Measurements from ENCODE around the gene LMTK3. TPM values are rescaled to one million over a fixed set of nuclear protein-coding genes. Genes with fewer than 3 reads are reported as not detected.
"Not testable (repeated sequence)": the region's sequence is repeated elsewhere in the genome, so short reads cannot be mapped to it uniquely, and the experiment has no call there.

LMTK3 gene
- total RNA-seq, 1 donor from 2014 or later = 0.32 TPM

GRCh38 chr19:48524732-48525131 is 13.1 kb upstream of the LMTK3 start:
- DNase-seq (ENCODE audit: extremely low spot score, unreplicated experiment) = no peak
- Mint-ChIP-seq H3K27me3 (ENCODE audit: unreplicated experiment) (peaks cover 4% of the 10 kb centered on the region), H3K4me3 (ENCODE audit: unreplicated experiment) (no peak overlapping the region), H3K9me3 (ENCODE audit: unreplicated experiment) (peaks cover 16% of the 10 kb centered on the region), H3K27ac (ENCODE audit: unreplicated experiment) (no peak overlapping the region), H3K36me3 (ENCODE audit: unreplicated experiment) (peaks cover 2% of the 10 kb centered on the region), H3K4me1 (ENCODE audit: unreplicated experiment) (no peaks in the 10 kb centered on the region)
- TF ChIP-seq CTCF (IDR thresholded peaks at IDR 0.05) = no peak

- Mint-ChIP-seq H3K4me3 (ENCODE audit: unreplicated experiment) (no peak overlapping the region), H3K4me1 (ENCODE audit: unreplicated experiment) (no peaks in the 10 kb centered on the region), H3K9me3 (ENCODE audit: unreplicated experiment) (peaks cover 16% of the 10 kb centered on the region)
Observed at GRCh38 chr19:48524221-48524620, 12.6 kb upstream of the LMTK3 start.

GRCh38 chr19:48520134-48520533 is 8.5 kb upstream of the LMTK3 start:
- Mint-ChIP-seq H3K4me1 (ENCODE audit: unreplicated experiment) (no peaks in the 10 kb centered on the region), H3K27ac (ENCODE audit: unreplicated experiment) (no peak overlapping the region), H3K27me3 (ENCODE audit: unreplicated experiment) (peaks cover 8% of the 10 kb centered on the region), H3K36me3 (ENCODE audit: unreplicated experiment) (peaks cover 2% of the 10 kb centered on the region), H3K9me3 (ENCODE audit: unreplicated experiment) (peaks cover 6% of the 10 kb centered on the region), H3K4me3 (ENCODE audit: unreplicated experiment) (no peak overlapping the region)
- no peak for TF ChIP-seq CTCF (IDR thresholded peaks at IDR 0.05)
- DNase-seq (ENCODE audit: extremely low spot score, unreplicated experiment) = no peak

More at GRCh38 chr19:48524221-48524620, 12.6 kb upstream of the LMTK3 start:
- DNase-seq (ENCODE audit: extremely low spot score, unreplicated experiment) = no peak
- Mint-ChIP-seq H3K27ac (ENCODE audit: unreplicated experiment) (no peak overlapping the region), H3K27me3 (ENCODE audit: unreplicated experiment) (peaks cover 4% of the 10 kb centered on the region), H3K36me3 (ENCODE audit: unreplicated experiment) (peaks cover 2% of the 10 kb centered on the region)
- TF ChIP-seq CTCF (IDR thresholded peaks at IDR 0.05) = no peak

- not testable (repeated sequence) for H3K27ac Mint-ChIP-seq (ENCODE audit: unreplicated experiment); H3K36me3 Mint-ChIP-seq (ENCODE audit: unreplicated experiment); DNase-seq (ENCODE audit: extremely low spot score, unreplicated experiment); H3K4me1 Mint-ChIP-seq (ENCODE audit: unreplicated experiment); H3K27me3 Mint-ChIP-seq (ENCODE audit: unreplicated experiment); H3K4me3 Mint-ChIP-seq (ENCODE audit: unreplicated experiment); H3K9me3 Mint-ChIP-seq (ENCODE audit: unreplicated experiment)
Observed at GRCh38 chr19:48519426-48519825, 7.8 kb upstream of the LMTK3 start.

- Mint-ChIP-seq H3K9me3 (ENCODE audit: unreplicated experiment) (no peaks in the 10 kb centered on the region), H3K4me1 (ENCODE audit: unreplicated experiment) (peaks cover 3% of the 10 kb centered on the region), H3K36me3 (ENCODE audit: unreplicated experiment) (no peaks in the 10 kb centered on the region), H3K27ac (ENCODE audit: unreplicated experiment) (no peak overlapping the region), H3K4me3 (ENCODE audit: unreplicated experiment) (no peak overlapping the region), H3K27me3 (ENCODE audit: unreplicated experiment) (peaks cover 4% of the 10 kb centered on the region)
- no peak for TF ChIP-seq CTCF (IDR thresholded peaks at IDR 0.05)
- no peak for DNase-seq (ENCODE audit: extremely low spot score, unreplicated experiment)
Observed at GRCh38 chr19:48518207-48518606, 6.6 kb upstream of the LMTK3 start.

GRCh38 chr19:48516536-48516935 is 4.9 kb upstream of the LMTK3 start:
- H3K27me3 Mint-ChIP-seq (ENCODE audit: unreplicated experiment) = peaks cover 4% of the 10 kb centered on the region
- H3K4me3 Mint-ChIP-seq (ENCODE audit: unreplicated experiment) = no peak overlapping the region
- no peak overlapping the region for H3K27ac Mint-ChIP-seq (ENCODE audit: unreplicated experiment)
- no peaks in the 10 kb centered on the region for H3K9me3 Mint-ChIP-seq (ENCODE audit: unreplicated experiment)
- H3K36me3 Mint-ChIP-seq (ENCODE audit: unreplicated experiment) = no peaks in the 10 kb centered on the region
- DNase-seq (ENCODE audit: extremely low spot score, unreplicated experiment) = no peak
- no peak for TF ChIP-seq CTCF (IDR thresholded peaks at IDR 0.05)
- peaks cover 3% of the 10 kb centered on the region for H3K4me1 Mint-ChIP-seq (ENCODE audit: unreplicated experiment)

Measured in osteocyte (in vitro differentiated cells).